OCI-LY7 (cell line): ENCODE data around the gene ABLIM1. TPM values are rescaled to one million over a fixed set of nuclear protein-coding genes. Genes with fewer than 3 reads are reported as not detected.

ENCODE experiments used
- BruUV-seq: library from RNA; stranded (reverse); fragments of 400-500 nt; replicated peaks from 2 replicates; lab custom pipeline; 2021; lab: Mats Ljungman, UMichigan
- CTCF ChIA-PET: fragments of 300-600 bp; sonication (Branson Sonifier 250); formaldehyde crosslinking; loops from one replicate; lab custom pipeline; 2022; ENCODE audit warnings: antibody characterized with exemption; ENCODE audit not compliant: unreplicated experiment; lab: Charles Lee
- POLR2A ChIA-PET: fragments of 300-600 bp; sonication (Branson Sonifier 250); formaldehyde crosslinking; loops from one replicate; lab custom pipeline; 2022; ENCODE audit warnings: antibody characterized with exemption; lab: Charles Lee
- DNase-seq: peaks from one replicate; pipeline ENCODE4 v3.0.0-alpha.2; 2015; ENCODE audit warnings: low spot score
- H2AFZ ChIP-seq: fragments of 200-600 bp; sonication (generic), shearing (Covaris generic); 2 replicates; pipeline ENCODE4 v1.6.1; 2014; ENCODE audit warnings: mild to moderate bottlenecking, antibody characterized with exemption, low read length, moderate library complexity
- H3K27ac ChIP-seq: fragments of 200-600 bp; sonication (generic); 2 replicates; pipeline ENCODE4 v1.5.1; 2014; ENCODE audit warnings: mixed run types, low read depth, mild to moderate bottlenecking, moderate library complexity, low read length, inconsistent platforms; ENCODE audit not compliant: poor library complexity, severe bottlenecking
- H3K36me3 ChIP-seq: fragments of 200-600 bp; sonication (generic); 2 replicates; pipeline ENCODE4 v1.6.1; 2014; ENCODE audit warnings: mild to moderate bottlenecking, antibody characterized with exemption, low read length, moderate library complexity, mixed read lengths; ENCODE audit not compliant: insufficient read depth
- H3K4me1 ChIP-seq: fragments of 200-600 bp; sonication (generic); 2 replicates; pipeline ENCODE4 v1.5.1; 2014; ENCODE audit warnings: mild to moderate bottlenecking, low read length; ENCODE audit not compliant: insufficient read depth, poor library complexity, severe bottlenecking
- H3K4me2 ChIP-seq: fragments of 200-600 bp; sonication (generic); 2 replicates; pipeline ENCODE4 v1.6.1; 2014; ENCODE audit warnings: mild to moderate bottlenecking, low read length
- H3K4me3 ChIP-seq: fragments of 200-600 bp; sonication (generic); 2 replicates; pipeline ENCODE4 v1.5.1; 2014; ENCODE audit warnings: mild to moderate bottlenecking, low read depth, low read length; ENCODE audit not compliant: poor library complexity, severe bottlenecking
- H3K79me2 ChIP-seq: fragments of 200-600 bp; sonication (generic); 2 replicates; pipeline ENCODE4 v1.6.1; 2016; ENCODE audit warnings: low read depth, mild to moderate bottlenecking, low read length, moderate library complexity, mixed read lengths; ENCODE audit not compliant: insufficient read depth
- H3K9me2 ChIP-seq: fragments of 200-600 bp; sonication (generic); 2 replicates; pipeline ENCODE4 v1.6.1; 2016; ENCODE audit warnings: mild to moderate bottlenecking, low read length, mixed read lengths; ENCODE audit not compliant: insufficient read depth
- H3K9me3 ChIP-seq: fragments of 200-600 bp; sonication (generic); 2 replicates; pipeline ENCODE4 v1.6.1; 2014; ENCODE audit warnings: mild to moderate bottlenecking, mixed run types, low read length, mixed read lengths
- H4K20me1 ChIP-seq: fragments of 200-600 bp; sonication (generic); 2 replicates; pipeline ENCODE4 v1.6.1; 2014; ENCODE audit warnings: mild to moderate bottlenecking, antibody characterized with exemption, low read length, moderate library complexity, mixed read lengths; ENCODE audit not compliant: insufficient read depth
- CTCF ChIP-seq: fragments of 200-600 bp; sonication (generic); conservative IDR thresholded peaks from 2 replicates; pipeline ENCODE4 v1.5.1; 2014; ENCODE audit warnings: mild to moderate bottlenecking, antibody characterized with exemption, low read length, moderate library complexity, mixed read lengths
- EZH2phosphoT487 ChIP-seq: fragments of 200-600 bp; sonication (generic); IDR thresholded peaks from 2 replicates; pipeline ENCODE4 v1.6.1; 2018; ENCODE audit warnings: low read depth, borderline replicate concordance, mild to moderate bottlenecking, mixed run types, antibody characterized with exemption, low read length, moderate library complexity, mixed read lengths
- intact Hi-C: fragments of 100-400 bp; cut with micrococcal nuclease; formaldehyde crosslinking; loops from one replicate; pipeline ENCODE4 v1.10.0; 2022; ENCODE audit not compliant: unreplicated experiment
- total RNA-seq, 2 experiments: library from RNA; depleted of rRNA in 1 of 2; stranded (reverse); fragments of >200 nt in 1 of 2; shearing (Covaris generic) in 1 of 2; gene quantifications; 2 replicates each; pipeline ENCODE4 v1.2.3, GENCODE V29; 2014 to 2022

ABLIM1 gene
- total RNA-seq, 2 experiments from 2014 or later: 94.2 to 268 TPM

GRCh38 chr10:114663626-114664025 lies 5.6 kb upstream of the ABLIM1 start:
- CTCF ChIA-PET: no interaction called here
- H3K4me3 ChIP-seq: no peak overlapping the region
- H3K4me2 ChIP-seq: no peak overlapping the region
- no peak for DNase-seq
- H3K9me2 ChIP-seq: no peaks in the 10 kb centered on the region
- H3K9me3 ChIP-seq: no peaks in the 10 kb centered on the region
- TF ChIP-seq CTCF: no peak
- no peak for TF ChIP-seq EZH2phosphoT487
- H3K4me1 ChIP-seq: no peaks in the 10 kb centered on the region
- no peaks in the 10 kb centered on the region for H3K79me2 ChIP-seq
- BruUV-seq: no TSS peak
- no peak overlapping the region for H2AFZ ChIP-seq
- no peaks in the 10 kb centered on the region for H3K36me3 ChIP-seq
- POLR2A ChIA-PET: interaction anchor here (1.5 kb wide), 1 partner anchor 13 kb away, joined by 3 read pairs; no protein-coding TSS in a partner anchor
- no peak overlapping the region for H3K27ac ChIP-seq
- H4K20me1 ChIP-seq: no peaks in the 10 kb centered on the region
- intact Hi-C loops: no loop called here

GRCh38 chr10:114662646-114663217 lies 4.7 kb upstream of the ABLIM1 start:
- Histone ChIP-seq H3K79me2 (no peaks in the 10 kb centered on the region), H3K9me3 (no peaks in the 10 kb centered on the region), H4K20me1 (no peaks in the 10 kb centered on the region), H3K27ac (no peak overlapping the region), H3K4me2 (no peak overlapping the region), H3K36me3 (no peaks in the 10 kb centered on the region), H2AFZ (no peak overlapping the region), H3K4me1 (no peaks in the 10 kb centered on the region), H3K4me3 (no peak overlapping the region), H3K9me2 (no peaks in the 10 kb centered on the region)
- POLR2A ChIA-PET: interaction anchor here (0.6 to 1.5 kb wide), 3 partner anchors 12 to 59 kb away, joined by 3 read pairs; no protein-coding TSS in a partner anchor
- DNase-seq: no peak
- TF ChIP-seq CTCF (no peak), EZH2phosphoT487 (no peak)
- BruUV-seq: no TSS peak
- CTCF ChIA-PET: no interaction called here
- intact Hi-C loops: no loop called here

GRCh38 chr10:114661212-114661880 lies 3.3 kb upstream of the ABLIM1 start:
- H3K4me2 ChIP-seq: no peak overlapping the region
- ChIA-PET CTCF (no interaction called here), POLR2A (interaction anchor here (0.6 to 1.1 kb wide), 3 partner anchors 11 to 125 kb away, joined by 3 read pairs; no protein-coding TSS in a partner anchor)
- H3K27ac ChIP-seq: no peak overlapping the region
- no peaks in the 10 kb centered on the region for H3K79me2 ChIP-seq
- H2AFZ ChIP-seq: no peak overlapping the region
- DNase-seq: no peak
- no peaks in the 10 kb centered on the region for H3K9me2 ChIP-seq
- H4K20me1 ChIP-seq: no peaks in the 10 kb centered on the region
- intact Hi-C loops: no loop called here
- H3K4me1 ChIP-seq: no peaks in the 10 kb centered on the region
- H3K36me3 ChIP-seq: no peaks in the 10 kb centered on the region
- BruUV-seq: no TSS peak
- no peaks in the 10 kb centered on the region for H3K9me3 ChIP-seq
- H3K4me3 ChIP-seq: no peak overlapping the region
- TF ChIP-seq EZH2phosphoT487 (no peak), CTCF (no peak)
